HG03025 (cell line): ENCODE measurements around the gene HAGH.
"Not testable (repeated sequence)": the region's sequence is repeated elsewhere in the genome, so short reads cannot be mapped to it uniquely, and the experiment has no call there.

Source experiments
- ATAC-seq: cut with Tn5 transposase; IDR thresholded peaks from one replicate; pipeline ENCODE4 v1.9.1; 2021; ENCODE audit warnings: mild to moderate bottlenecking, moderate library complexity; ENCODE audit not compliant: unreplicated experiment, low FRiP score

HAGH gene

DNA sequence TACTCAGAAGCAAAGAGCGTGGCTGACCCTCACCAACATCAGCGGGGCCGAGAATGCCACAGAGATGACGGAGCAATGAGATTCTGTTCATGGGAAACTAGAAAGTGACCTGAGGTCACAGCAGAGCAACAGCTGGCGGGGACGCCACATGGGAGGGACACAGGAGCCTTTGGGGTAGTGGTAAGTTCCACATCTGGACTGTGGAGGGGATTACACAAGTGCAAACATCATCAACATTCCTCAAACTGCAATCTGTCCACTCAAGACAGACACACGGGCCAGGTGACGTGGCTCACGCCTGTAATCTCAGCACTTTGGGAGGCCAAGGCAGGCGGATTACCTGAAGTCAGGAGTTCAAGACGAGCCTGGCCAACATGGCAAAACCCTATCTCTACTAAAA lies 11.2 kb downstream of the HAGH start:
- ATAC-seq: no peak

DNA sequence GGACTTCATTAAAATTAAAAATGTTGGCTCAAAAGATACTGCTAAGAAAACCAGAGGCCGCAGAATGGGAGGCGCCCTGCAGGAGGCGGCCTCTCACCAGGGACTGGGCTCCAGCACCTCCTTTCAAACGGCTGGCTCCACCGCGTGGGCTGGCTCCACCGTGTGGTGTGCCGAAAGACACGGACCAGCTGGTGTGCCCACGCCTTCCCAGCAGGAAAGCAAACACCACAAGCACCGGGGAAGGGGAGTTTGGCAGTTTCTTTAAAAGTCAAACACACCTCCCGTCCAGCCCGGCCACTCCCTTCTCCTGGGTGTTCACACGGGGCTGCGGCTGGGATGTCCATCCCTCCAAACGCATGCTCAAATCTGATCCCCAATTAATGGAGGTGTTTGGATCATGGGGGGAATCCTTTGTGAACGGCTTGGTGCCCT lies 13.9 kb downstream of the HAGH start:
- no peak for ATAC-seq

DNA sequence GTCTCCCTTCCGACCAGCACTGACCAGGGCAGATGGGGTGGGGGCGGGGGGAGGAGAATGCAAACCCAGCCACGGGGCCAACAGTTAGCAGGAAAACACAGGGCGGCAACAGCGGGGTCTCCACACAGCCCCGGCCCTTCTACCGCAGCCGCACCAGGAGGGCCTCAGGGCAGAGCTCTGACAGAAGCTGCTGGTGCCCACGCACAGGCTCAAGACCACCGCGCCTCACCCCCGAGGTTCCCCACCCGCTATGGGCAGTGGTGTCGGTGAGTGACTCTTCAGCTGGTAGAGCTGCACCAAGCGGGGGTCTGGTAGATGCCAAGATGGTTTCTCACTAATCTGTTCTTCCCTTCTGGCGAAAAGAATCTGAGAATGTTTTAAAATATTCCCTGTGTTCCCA lies 16.1 kb downstream of the HAGH start:
- no peak for ATAC-seq

DNA sequence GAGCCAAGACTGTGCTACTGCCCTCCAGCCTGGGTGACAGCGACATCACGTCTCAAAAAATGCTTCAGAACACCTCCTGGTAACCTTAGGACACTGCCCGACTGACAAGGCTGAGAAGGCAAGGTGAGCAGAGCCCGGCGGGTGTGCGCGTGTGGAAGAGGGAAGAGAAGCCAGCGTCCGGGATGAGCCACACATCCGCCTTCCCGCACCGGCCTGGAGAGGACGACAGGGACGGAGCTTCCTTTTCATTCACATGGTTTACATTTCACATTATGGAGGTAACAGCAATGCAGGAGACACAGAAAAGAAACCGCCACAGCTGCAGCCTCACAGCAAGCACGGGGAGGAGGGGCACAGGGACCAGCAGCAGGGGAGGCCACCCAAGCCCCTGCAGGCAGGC lies 16.5 kb downstream of the HAGH start:
- ATAC-seq: no peak

DNA sequence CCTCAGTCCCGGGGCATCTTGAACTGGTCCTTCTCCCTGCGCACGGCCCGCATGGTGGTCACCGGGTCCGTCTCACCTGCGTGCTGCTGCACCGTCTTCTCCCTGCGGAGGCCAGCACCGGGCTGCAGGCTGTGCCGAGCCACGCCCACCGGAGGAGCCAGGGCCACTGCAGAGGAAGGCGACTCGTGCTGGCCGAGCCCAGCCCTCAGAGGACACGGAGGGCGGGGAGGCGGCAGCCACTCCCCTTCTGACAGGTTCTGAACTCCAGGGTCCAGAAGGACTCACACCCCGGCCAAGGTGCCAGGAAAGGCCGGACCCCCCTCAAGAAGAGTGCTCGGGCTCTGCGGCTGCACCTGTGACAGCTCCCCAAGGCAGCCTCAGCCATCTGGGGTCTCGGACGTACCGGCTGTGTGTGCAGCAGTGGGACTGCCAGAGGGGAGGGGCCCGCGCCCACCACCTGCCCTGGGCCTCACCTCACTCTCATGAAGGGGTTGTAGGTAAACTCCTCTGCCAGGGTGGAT lies 17.3 kb downstream of the HAGH start:
- ATAC-seq: no peak

DNA sequence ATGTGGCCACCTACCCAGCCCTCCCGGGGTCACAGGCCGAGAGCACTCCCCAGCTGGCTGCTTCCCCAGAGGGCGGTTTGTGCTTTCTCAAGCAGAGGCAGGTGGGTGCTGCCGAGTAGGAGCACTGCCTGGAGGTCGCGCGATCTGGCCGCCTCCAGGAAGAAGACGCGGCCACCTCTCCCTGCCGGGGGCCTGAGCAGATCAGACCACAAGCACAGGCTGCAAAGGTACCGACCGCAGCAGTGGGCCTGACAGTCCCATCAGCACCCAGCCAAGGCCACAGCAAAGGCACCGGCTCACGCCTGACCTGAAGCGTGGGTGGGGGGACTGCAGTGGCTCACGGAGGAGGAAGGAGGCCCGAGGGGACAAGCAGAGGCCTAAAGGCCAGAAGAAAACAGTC lies 17.9 kb downstream of the HAGH start:
- ATAC-seq: no peak

DNA sequence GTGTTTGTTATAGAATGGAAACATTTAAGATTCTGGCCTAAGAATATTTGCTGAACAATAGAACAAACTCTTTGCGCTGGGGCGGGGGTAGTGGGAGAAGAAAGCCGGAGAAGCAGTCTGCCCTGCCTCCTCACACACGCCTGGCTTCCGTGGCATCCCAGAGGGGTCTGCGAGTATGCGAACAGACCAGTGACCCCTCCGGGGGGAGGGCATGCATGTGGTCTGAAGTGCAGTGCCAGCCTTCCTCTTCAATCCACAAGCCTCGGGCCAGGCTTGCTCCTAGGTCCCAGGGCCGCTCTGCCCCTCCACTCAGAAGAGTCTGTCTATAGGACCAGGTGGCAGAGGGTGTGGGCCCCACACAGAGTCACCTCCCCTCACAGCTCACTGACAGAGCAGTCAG lies 19.0 kb downstream of the HAGH start:
- no peak for ATAC-seq

DNA sequence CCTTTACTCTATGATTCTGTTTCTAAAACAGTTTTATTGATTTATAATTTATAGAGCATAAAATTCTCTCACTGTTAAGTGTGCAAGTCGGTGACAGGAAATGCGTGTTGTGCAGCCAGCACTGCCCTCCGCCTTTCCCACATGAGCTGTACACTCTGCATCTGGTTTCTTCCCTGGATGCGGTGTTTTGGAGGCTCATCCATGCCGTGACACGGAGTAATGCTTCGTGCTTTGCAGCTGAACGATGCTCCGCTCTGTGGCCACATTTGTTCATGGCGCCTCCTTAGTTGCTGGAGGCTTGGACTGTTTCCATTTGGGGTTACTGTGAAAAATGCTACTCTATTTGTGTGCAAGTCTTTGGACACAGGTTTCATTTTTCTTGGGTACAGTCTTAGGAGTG lies 25.9 kb downstream of the HAGH start:
- ATAC-seq: no peak

DNA sequence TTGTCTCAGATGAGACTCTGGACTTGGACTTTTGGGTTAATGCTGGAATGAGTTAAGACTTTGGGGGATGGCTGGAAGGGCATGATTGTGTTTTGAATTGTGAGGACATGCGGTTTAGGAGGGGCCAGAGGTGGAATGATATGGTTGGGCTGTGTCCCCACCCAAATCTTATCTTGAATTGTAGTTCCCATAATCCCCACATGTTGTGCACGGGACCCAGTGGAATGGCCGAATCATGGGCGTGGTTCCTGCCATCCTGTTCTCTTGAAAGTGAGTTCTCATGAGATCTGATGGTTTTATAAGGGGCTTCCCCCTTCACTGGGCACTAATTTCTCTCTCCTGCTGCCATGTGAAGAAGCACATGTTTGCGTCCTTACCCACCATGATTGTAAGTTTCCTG lies 27.4 kb downstream of the HAGH start:
- ATAC-seq: not testable (repeated sequence)

DNA sequence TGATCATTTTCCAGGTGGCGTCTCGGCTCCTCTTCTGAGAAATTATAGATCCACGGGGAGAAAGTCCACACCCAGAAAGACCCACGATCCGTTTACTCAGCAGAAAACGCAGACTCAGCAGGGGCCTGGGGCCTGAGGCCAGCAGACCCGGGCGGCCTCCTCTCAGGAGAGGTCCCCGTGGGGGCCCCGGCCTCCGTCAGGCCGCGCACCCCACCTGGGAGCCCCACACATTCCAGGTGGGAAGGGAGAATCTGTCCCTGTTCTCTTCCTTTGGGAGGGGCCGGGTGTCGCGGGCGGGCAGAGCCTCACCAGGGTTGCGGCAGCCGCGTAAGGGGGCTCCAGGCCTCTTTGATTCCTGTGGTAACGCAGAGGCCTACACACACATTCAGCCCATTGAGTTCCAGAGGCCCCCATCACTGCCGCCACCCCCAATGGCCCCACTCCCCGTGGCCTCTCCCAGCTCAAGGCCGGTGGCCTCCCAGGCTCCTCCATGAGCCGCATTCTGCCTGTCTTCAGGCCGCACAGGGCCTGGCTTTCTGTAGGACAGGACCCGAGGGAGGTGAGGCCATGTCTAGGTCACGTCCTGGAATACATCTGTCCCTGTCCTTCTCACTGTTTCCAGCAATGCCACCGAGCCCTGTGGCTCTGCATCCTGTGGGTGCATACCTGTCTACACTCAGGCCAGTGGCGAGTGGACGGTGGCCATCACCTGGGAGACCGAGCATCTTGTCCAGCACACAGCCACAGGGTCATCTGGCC lies 31.5 kb downstream of the HAGH start:
- no peak for ATAC-seq

DNA sequence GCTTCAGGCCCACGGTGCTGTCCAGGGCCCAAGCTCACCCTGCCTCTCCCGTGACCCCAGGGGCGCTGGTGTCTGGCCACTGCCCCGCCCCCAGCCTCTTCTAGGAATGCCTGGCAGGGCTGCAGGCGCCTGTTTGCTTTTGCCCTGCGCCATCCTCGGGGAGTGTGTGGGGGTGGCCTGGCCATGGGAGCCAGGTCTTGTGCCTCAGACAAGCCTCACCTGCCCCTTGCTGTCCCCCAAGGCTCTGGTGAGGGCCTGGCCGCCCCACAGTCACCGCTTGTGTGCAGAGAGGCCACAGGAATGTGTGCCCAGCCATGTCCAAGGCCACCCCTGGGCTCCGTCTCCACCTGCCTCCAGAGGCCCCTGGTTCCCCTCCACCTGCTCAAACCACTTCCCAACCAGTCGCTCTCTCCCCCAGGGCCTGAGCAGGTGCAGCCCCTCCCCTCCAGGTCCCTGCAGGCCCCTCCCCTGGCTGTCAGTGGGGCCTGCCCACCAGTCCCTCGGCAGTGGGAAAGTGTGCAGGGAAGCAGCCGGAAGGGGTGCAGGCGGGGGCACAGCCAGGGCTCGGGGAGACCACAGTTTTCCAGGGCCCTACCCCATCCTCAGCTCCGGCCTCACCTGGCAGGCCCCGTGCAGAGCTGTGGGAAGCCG lies 32.3 kb downstream of the HAGH start:
- ATAC-seq: no peak

DNA sequence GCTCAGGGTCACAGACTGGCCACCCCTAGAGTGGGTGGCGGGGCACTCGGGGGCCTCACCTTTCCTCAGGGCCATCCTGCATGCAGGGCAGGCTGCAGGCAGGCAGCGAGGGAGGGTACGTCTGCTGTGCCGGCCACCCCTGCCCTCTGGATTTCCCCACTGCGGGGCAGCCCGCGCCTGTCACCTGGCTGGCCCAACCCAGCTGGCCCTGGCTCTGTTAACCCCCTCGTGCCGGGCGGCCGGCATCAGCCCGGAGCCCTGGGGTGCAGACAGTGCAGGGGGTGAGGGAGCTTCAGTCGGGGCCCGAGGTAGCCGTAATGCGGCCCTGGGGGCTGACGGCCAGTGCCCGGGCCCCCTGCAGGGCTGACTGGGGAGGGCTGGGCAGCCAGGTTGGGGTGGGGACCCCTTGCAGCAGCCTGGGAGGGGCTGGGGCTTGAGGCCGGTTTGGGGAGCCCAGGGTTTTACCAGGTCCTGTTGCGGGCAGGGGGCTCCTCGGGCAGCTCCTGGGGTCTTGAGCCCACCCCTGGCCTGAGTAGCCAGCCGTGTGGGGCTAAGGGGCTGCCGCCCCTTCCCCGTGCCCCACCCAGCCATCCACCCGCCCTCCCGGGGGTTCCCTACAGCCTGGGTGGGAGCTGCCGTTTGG lies 32.9 kb downstream of the HAGH start, which contains the start of gene IGFALS:
IGFALS (minus strand) TSS at position 128 of the 643 bp plus-strand sequence; CDS start at position 75, 53 bp downstream.
- no peak for ATAC-seq

DNA sequence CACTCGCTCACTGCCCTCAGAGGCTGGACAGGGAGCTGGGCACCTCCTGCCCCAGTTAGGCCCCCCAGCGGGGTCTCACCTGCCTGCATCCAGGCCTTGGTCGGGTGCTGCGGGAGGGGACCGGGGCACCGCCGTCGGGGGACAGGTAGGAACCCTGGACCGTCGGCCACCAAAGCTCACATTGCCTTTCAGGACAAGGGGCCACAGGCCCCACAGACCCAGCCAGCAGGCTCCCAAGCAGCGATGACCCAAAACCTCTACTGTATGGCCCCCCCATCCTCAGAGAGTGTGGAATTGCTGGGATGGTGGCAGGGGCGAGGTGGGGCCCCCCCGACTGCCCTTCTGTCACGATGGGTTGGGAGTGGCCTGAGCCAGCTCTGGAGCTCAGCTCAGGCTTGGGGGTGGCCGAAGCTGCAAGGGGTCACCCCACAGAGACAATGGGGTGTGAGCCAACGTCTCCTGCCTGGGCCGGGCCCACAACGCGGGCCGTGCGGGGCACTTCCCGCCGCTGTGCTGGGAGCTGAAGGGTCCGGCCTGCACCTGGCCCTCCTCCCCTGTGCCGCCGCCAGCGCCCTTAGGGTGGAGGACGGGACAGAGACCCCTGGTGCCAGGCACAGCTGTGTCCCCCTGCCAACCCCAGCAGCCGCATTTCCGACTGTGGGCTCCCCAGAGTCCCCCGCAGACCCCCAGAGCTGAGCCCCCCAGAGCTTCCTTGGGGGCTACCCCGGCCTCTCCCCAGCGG lies 33.6 kb downstream of the HAGH start:
- no peak for ATAC-seq

DNA sequence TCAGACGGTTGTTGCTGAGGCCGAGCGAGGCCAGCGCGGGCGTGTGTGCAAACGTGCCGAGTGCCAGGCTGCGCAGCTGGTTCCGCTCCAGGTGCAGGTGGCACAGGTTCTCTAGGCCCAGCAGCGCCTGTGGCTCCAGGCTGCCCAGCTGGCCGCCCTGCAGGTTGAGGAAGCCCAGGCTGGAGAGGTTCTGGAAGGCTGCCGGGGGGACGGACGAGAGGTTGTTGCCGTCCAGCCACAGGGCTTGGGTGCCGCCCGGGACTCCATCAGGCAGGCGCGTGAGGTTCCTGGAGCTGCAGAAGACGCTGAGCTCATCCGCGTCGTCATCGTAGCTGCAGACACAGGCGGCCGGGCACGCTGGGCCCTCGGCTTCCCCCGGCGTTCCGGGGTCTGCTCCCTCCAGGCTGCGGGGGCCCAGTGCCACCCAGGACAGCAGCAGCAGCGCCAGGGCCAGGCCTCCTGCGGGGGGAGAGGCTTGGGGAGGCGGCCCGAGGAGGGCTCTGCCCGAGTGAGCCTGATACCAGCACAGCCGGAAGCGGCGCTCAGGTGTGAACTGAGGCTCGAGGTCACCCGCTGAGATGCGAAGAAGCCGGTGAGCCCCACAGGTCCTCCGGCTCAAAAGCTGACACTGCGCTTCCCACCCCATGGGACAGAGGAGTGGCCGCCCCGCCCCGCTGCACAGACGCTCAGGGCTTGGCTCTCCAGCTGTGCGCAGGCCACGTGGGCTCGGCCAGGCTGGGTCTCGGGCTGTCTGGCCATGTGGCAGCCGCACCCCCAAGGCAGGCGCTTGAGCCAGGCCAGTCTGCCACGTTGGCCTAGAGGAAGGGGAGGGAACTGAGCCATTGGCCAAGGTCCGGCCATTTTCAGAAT lies 34.4 kb downstream of the HAGH start:
- ATAC-seq: no peak

DNA sequence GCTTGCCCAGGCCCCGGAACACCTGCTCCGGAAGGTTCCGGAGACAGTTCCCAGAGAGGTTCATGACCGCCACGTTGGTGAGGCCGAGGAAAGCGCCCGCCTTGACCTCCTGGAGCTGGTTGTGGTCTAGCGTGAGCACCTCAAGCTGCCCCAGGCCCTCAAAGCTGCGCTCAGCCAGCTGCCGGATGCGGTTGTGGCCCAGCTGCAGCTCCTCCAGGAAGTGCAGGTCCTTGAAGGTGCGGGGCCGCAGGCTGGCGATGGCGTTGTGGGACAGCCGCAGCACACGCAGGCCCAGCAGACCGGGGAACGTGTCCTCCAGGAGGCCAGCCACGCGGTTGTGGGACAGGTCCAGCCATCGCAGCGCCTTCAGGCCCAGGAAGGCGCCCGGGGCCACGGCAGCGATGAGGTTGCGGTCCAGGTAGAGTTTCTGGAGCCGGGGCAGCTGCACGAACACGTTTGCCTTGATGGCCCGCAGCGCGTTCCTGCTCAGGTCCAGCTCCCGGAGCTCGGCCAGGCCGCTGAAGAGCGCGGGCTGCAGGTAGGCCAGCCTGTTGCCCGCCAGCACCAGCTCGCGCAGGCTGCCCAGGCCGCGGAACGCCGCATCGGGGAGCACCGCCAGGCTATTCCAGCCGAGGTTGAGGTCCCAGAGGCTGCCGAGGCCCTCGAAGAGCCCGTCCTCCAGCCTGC lies 35.2 kb downstream of the HAGH start:
- ATAC-seq: no peak

DNA sequence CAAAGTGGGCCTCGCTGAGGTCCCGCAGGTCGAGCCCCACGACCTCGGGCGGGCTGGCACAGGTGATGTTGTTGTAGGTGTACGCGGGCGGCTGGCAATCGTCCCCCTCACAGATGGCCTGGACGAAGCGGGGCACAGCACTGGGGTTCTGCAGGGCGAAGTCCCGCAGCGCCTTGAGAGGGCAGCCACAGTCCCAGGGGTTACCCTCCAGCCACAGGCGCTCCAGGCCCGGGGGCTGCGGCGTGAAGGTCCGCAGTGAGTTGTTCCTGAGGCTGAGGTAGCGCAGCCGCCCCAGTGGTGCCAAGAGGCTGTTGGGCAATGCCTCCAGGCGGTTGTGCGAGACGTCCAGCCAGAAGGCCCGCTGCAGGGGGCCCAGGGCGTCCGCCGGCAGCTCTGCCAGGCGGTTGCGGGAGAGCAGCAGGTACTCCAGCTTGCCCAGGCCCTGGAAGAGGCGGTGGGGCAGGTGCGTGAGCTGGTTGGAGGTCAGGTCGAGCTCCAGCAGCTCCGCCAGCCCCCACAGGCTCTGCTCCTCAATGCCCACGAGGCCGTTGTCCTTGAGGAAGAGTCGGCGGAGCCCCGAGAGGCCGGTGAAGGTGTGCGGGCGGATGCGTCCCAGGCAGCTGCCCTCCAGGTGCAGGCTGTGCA lies 35.9 kb downstream of the HAGH start:
- no peak for ATAC-seq

DNA sequence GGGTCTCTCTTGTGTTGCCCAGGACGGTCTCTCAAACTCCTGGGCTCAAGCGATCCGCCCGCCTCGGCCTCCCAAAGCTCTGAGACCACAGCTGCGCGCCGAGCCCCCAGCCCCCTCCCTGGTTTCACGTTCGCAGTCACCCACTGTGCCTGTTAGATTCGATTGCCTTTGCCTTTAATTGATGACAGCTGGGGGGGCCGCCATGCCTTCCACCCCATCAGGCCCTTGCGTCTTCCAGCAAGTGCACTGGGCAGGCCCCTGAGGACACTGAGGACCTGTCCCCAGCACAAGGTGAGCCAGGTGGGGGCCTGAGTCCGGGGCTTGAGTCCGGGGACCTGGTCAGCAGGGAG lies 36.4 kb downstream of the HAGH start:
- no peak for ATAC-seq

DNA sequence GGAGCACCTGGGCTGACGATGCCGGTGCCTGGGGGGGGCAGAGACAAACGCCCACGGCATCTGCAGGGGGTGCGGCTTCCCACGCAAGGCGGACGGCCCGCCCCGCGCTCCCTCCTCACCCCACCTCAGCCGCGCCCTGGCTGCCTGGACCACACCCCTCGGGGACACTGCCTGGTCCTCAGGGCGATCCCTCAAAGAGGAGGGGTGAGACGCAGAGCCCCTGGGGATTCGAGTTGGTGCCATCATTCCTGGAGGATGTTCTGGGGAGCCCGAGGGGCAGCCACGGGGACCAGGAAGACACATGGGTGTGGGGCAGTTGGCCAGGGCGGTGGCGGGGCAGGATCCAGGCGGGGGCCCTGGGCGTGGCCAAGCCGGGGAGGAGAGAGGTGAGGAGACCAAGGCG lies 37.0 kb downstream of the HAGH start:
- no peak for ATAC-seq

DNA sequence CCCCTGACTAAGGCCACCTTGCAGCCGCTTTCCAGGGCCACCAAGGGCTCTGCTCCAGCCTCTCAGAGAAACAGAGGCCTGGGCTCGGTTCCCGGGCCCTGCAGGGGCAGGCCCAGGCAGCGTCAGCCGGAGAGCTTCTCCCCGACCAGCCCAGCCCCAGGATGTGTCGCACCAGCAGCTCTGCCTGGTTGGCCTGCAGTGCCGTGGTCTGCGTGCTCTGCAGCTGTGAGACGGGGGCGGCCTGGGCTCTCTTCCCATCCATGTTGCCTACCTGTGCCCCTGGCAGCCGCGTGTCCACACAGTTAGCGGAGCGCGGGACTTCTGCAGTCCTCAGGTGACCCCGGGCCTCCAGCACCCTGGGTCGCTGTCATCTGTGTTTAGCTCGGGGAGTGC lies 37.9 kb downstream of the HAGH start:
- ATAC-seq: no peak
